ENCODE measurements around the gene LRRC32. TPM values are rescaled to one million over a fixed set of nuclear protein-coding genes. Genes with fewer than 3 reads are reported as not detected.

Gene LRRC32
- total RNA-seq, 1 experiment from 2014 or later = 0.27 TPM

DNA sequence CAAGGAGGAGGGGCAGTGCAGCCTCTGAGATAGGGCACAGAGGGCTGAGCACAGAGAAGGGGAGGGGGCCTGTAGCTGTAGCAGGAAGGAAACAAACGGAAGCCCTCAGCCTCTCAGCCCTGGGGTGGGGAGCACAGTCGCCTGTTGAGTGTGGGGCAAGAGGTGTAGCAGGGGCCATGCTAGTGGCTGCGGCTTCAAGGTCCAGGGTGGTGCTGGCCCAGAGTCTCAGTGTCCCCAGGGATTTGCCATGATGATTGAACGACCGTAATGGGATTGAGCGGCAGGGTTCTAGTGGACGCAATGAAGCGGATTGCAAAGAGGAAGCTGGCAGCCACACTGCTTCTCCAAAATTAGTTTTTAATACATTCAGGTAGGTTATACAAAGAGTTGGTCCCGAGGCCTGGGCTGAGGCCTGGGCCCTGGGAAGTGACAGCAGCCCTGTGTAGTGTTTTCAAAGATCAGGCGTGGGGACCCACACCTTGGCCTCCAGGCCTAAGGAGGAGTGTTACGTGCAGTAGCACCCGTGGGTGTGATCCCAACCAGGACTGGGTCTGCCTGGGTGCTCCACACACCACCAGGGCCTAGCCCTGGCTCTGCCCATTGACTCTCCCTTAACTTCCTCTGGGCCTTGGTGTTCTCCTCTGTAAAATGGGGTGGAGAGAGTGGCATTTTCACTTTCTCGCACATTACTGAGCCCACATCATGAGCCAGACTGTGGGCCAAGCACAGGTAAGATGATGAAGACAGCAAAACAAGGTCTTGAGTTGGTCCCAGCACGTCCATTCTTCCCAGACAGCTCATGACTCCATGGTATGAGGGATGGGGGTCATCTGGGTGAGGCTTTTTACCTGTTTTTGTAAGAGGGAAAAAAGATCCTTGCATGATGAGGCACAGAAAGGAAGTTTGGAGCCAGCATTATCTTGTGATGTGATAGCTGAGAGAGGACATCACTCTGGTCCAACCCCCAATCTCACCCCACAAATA is 13.1 kb downstream of the LRRC32 start:
- Mint-ChIP-seq H3K4me3 (ENCODE audit: unreplicated experiment) (no peak overlapping the region), H3K27ac (ENCODE audit: unreplicated experiment) (peak overlapping the region; percentile 12), H3K27me3 (ENCODE audit: insufficient read depth, unreplicated experiment) (no peaks in the 10 kb centered on the region), H3K4me1 (ENCODE audit: low read depth, unreplicated experiment) (no peaks in the 10 kb centered on the region), H3K9me3 (ENCODE audit: unreplicated experiment) (no peaks in the 10 kb centered on the region), H3K36me3 (ENCODE audit: insufficient read depth, unreplicated experiment) (no peaks in the 10 kb centered on the region)
- Histone ChIP-seq H3K27me3 (replicated peaks; ENCODE audit: control insufficient read depth, insufficient read depth, low read length) (no peaks in the 10 kb centered on the region), H3K4me3 (ENCODE audit: low read depth, low read length) (no peak overlapping the region), H3K4me1 (no peaks in the 10 kb centered on the region), H3K9me3 (no peaks in the 10 kb centered on the region), H3K36me3 (ENCODE audit: control insufficient read depth, insufficient read depth, low read length) (no peaks in the 10 kb centered on the region)
- BruUV-seq (replicated peaks) = no TSS peak
- DNase-seq = peak in 1 of 2 experiments; percentile 30
- CTCF ChIA-PET = interaction anchor here (0.6 kb wide), 1 partner anchor 450 kb away, joined by 3 read pairs; no protein-coding TSS in a partner anchor
- TF ChIP-seq, protein P1, sequence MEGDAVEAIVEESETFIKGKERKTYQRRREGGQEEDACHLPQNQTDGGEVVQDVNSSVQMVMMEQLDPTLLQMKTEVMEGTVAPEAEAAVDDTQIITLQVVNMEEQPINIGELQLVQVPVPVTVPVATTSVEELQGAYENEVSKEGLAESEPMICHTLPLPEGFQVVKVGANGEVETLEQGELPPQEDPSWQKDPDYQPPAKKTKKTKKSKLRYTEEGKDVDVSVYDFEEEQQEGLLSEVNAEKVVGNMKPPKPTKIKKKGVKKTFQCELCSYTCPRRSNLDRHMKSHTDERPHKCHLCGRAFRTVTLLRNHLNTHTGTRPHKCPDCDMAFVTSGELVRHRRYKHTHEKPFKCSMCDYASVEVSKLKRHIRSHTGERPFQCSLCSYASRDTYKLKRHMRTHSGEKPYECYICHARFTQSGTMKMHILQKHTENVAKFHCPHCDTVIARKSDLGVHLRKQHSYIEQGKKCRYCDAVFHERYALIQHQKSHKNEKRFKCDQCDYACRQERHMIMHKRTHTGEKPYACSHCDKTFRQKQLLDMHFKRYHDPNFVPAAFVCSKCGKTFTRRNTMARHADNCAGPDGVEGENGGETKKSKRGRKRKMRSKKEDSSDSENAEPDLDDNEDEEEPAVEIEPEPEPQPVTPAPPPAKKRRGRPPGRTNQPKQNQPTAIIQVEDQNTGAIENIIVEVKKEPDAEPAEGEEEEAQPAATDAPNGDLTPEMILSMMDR (IDR thresholded peaks at IDR 0.05; ENCODE audit: insufficient read depth in 1 of 2, low read depth in 1 of 2, low read length in 1 of 2, severe bottlenecking in 1 of 2, unreplicated experiment in 1 of 2) = no peak
- intact Hi-C loops (cut with micrococcal nuclease; ENCODE audit: unreplicated experiment) = no loop called here
- POLR2A ChIA-PET = no interaction called here

DNA sequence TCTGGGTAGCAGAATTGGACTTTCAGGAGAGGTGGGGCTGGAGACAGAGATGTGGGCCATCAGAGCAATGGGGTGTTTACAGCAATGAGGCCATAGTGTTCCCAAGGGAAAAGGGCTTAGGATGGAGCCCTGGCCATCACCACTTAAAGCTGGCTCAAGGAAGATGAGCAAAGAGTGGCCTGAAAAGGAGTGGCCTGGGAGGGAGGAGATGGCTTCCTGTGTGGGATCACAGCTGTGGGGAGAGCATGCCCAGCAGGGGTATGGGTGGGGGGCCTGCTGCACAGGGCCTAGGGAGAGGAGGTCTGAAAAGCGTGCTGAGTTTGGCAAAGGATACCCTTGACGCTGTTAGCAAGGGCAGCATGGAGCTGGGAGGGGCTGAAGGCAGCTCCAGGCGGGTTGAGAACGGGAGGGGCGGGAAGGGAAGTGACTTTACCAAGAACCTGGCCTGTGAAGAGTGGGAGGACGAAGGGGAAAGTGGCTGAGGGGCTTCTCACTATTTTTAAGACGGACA is 13.9 kb downstream of the LRRC32 start:
- no peaks in the 10 kb centered on the region for H3K4me1 Mint-ChIP-seq (ENCODE audit: low read depth, unreplicated experiment)
- no peaks in the 10 kb centered on the region for H3K36me3 Mint-ChIP-seq (ENCODE audit: insufficient read depth, unreplicated experiment)
- H3K9me3 Mint-ChIP-seq (ENCODE audit: unreplicated experiment) = no peaks in the 10 kb centered on the region
- peak in 1 of 2 experiments; percentile 27 for DNase-seq
- Histone ChIP-seq H3K4me1 (no peaks in the 10 kb centered on the region), H3K4me3 (ENCODE audit: low read depth, low read length) (no peak overlapping the region), H3K36me3 (ENCODE audit: control insufficient read depth, insufficient read depth, low read length) (no peaks in the 10 kb centered on the region), H3K27me3 (replicated peaks; ENCODE audit: control insufficient read depth, insufficient read depth, low read length) (no peaks in the 10 kb centered on the region), H3K9me3 (no peaks in the 10 kb centered on the region)
- H3K27me3 Mint-ChIP-seq (ENCODE audit: insufficient read depth, unreplicated experiment) = no peaks in the 10 kb centered on the region
- ChIA-PET POLR2A (no interaction called here), CTCF (interaction anchor here (0.5 to 0.6 kb wide), 2 partner anchors 298 to 449 kb away, joined by 3 to 5 read pairs; no protein-coding TSS in a partner anchor)
- H3K4me3 Mint-ChIP-seq (ENCODE audit: unreplicated experiment) = no peak overlapping the region
- intact Hi-C loops (cut with micrococcal nuclease; ENCODE audit: unreplicated experiment) = no loop called here
- TF ChIP-seq, protein P1 (IDR thresholded peaks at IDR 0.05; ENCODE audit: insufficient read depth in 1 of 2, low read depth in 1 of 2, low read length in 1 of 2, severe bottlenecking in 1 of 2, unreplicated experiment in 1 of 2) = no peak
- no peak overlapping the region for H3K27ac Mint-ChIP-seq (ENCODE audit: unreplicated experiment)
- no TSS peak for BruUV-seq (replicated peaks)

DNA sequence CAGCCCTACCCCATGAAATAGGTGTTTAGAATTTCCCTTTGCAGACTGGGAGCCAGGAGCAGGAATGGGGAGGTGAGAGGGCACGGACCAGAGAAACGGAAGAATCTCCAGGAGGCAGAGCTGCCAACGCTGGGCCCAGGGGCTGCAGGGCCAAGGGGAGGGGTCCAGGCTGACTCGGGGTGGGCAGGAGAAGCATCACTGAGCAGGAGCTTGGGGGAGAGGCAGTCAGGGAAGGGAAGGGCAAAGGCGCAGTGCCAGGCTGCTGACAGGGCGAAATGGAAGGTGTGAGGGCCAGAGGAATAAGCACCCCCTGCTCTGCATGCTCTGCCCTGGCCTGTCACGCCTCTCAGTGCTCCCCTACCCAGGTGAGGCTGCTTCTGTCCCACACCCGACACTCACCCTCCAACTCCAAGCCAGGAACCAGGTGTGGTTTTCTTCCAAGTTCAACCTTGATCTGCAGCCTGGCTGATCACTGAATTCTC is 14.5 kb downstream of the LRRC32 start:
- Histone ChIP-seq H3K9me3 (no peaks in the 10 kb centered on the region), H3K4me1 (no peaks in the 10 kb centered on the region), H3K4me3 (ENCODE audit: low read depth, low read length) (no peak overlapping the region), H3K27me3 (replicated peaks; ENCODE audit: control insufficient read depth, insufficient read depth, low read length) (no peaks in the 10 kb centered on the region), H3K36me3 (ENCODE audit: control insufficient read depth, insufficient read depth, low read length) (no peaks in the 10 kb centered on the region)
- intact Hi-C loops (cut with micrococcal nuclease; ENCODE audit: unreplicated experiment) = no loop called here
- ChIA-PET CTCF (interaction anchor here (0.5 kb wide), 1 partner anchor 298 kb away, joined by 5 read pairs; no protein-coding TSS in a partner anchor), POLR2A (no interaction called here)
- BruUV-seq (replicated peaks) = no TSS peak
- TF ChIP-seq, protein P1 (IDR thresholded peaks at IDR 0.05; ENCODE audit: insufficient read depth in 1 of 2, low read depth in 1 of 2, low read length in 1 of 2, severe bottlenecking in 1 of 2, unreplicated experiment in 1 of 2) = no peak
- Mint-ChIP-seq H3K27ac (ENCODE audit: unreplicated experiment) (no peak overlapping the region), H3K36me3 (ENCODE audit: insufficient read depth, unreplicated experiment) (no peaks in the 10 kb centered on the region), H3K4me3 (ENCODE audit: unreplicated experiment) (no peak overlapping the region), H3K4me1 (ENCODE audit: low read depth, unreplicated experiment) (no peaks in the 10 kb centered on the region), H3K27me3 (ENCODE audit: insufficient read depth, unreplicated experiment) (no peaks in the 10 kb centered on the region), H3K9me3 (ENCODE audit: unreplicated experiment) (no peaks in the 10 kb centered on the region)
- peak in 1 of 2 experiments; percentile 32 for DNase-seq

Data from Caco-2 (cell line).